Stimulated activated CD8-positive, alpha-beta memory T cell treated with anti-CD3 and anti-CD28 coated beads, Interleukin-12 subunit alpha, Interleukin-12 subunit beta, amount 100 ng/mL, for 24 hours (primary cell): Measurements from ENCODE around the gene CPHXL2.

ENCODE experiments used
- DNase-seq: peaks from one replicate; pipeline ENCODE4 v3.0.0-alpha.2; 2020; ENCODE audit errors: extremely low read depth

Gene CPHXL2

GRCh38 chr16:75640598-75640997, 36.2 kb downstream of the CPHXL2 start:
- no peak for DNase-seq

- DNase-seq = no peak
Observed at GRCh38 chr16:75635036-75635435, 41.8 kb downstream of the CPHXL2 start.

- DNase-seq = no peak
Observed at GRCh38 chr16:75632857-75633256, 44.0 kb downstream of the CPHXL2 start.

GRCh38 chr16:75630052-75630451, 46.8 kb downstream of the CPHXL2 start:
- no peak for DNase-seq

- DNase-seq = no peak
Observed at GRCh38 chr16:75629132-75629531, 47.7 kb downstream of the CPHXL2 start.

GRCh38 chr16:75628351-75628750, 48.5 kb downstream of the CPHXL2 start:
- no peak for DNase-seq

GRCh38 chr16:75627851-75628250, 49.0 kb downstream of the CPHXL2 start:
- no peak for DNase-seq

- DNase-seq = no peak
Observed at GRCh38 chr16:75626806-75627205, 50.0 kb downstream of the CPHXL2 start.

GRCh38 chr16:75624921-75625334, 51.9 kb downstream of the CPHXL2 start:
- DNase-seq = no peak

GRCh38 chr16:75622761-75623605, 53.8 kb downstream of the CPHXL2 start, which contains the start of gene ADAT1:
TSS of gene ADAT1 (minus strand) at chr16:75623281. CDS start at chr16:75620799, 2,482 bp downstream.
- DNase-seq = peak; percentile 97

- DNase-seq = no peak
Observed at GRCh38 chr16:75621170-75621477, 55.7 kb downstream of the CPHXL2 start.

GRCh38 chr16:75620326-75621169, 56.3 kb downstream of the CPHXL2 start:
- DNase-seq = no peak

GRCh38 chr16:75618780-75619179, 58.0 kb downstream of the CPHXL2 start:
- DNase-seq = no peak

- DNase-seq = no peak
Observed at GRCh38 chr16:75617121-75617520, 59.7 kb downstream of the CPHXL2 start.

GRCh38 chr16:75616521-75617010, 60.2 kb downstream of the CPHXL2 start:
- DNase-seq = no peak

GRCh38 chr16:75615619-75616018, 61.2 kb downstream of the CPHXL2 start:
- DNase-seq = no peak

GRCh38 chr16:75614066-75614897, 62.5 kb downstream of the CPHXL2 start:
- no peak for DNase-seq
